Measurements from ENCODE around the gene CAPZA1.

Gene CAPZA1

GRCh38 chr1:112665857-112666256 lies 46.2 kb downstream of the CAPZA1 start:
- TF ChIP-seq ZFP3 (CRISPR knock-in tag; IDR thresholded peaks at IDR 0.05) (no peak), PPARA (CRISPR knock-in tag; IDR thresholded peaks at IDR 0.05; ENCODE audit: borderline replicate concordance) (no peak), CREB5 (CRISPR knock-in tag; IDR thresholded peaks at IDR 0.05; ENCODE audit: low read depth) (no peak), ZNF70 (CRISPR knock-in tag; IDR thresholded peaks at IDR 0.05) (no peak), ESRRG (CRISPR knock-in tag; IDR thresholded peaks at IDR 0.05) (no peak), ZFP30 (CRISPR knock-in tag; IDR thresholded peaks at IDR 0.05) (no peak), ZNF565 (CRISPR knock-in tag; conservative IDR thresholded peaks at IDR 0.05; ENCODE audit: low read depth) (no peak), RARB (CRISPR knock-in tag; IDR thresholded peaks at IDR 0.05) (no peak), ARNTL (CRISPR knock-in tag; IDR thresholded peaks at IDR 0.05; ENCODE audit: borderline replicate concordance, low read depth) (no peak), ZNF8 (CRISPR knock-in tag; IDR thresholded peaks at IDR 0.05) (no peak), POU6F1 (CRISPR knock-in tag; IDR thresholded peaks at IDR 0.05; ENCODE audit: borderline replicate concordance, low read depth) (no peak), TOX (CRISPR knock-in tag; IDR thresholded peaks at IDR 0.05; ENCODE audit: borderline replicate concordance) (no peak), OSR1 (CRISPR knock-in tag; IDR thresholded peaks at IDR 0.05) (no peak), SNAI2 (CRISPR knock-in tag; IDR thresholded peaks at IDR 0.05) (no peak)
- TF ChIP-seq, protein P1, sequence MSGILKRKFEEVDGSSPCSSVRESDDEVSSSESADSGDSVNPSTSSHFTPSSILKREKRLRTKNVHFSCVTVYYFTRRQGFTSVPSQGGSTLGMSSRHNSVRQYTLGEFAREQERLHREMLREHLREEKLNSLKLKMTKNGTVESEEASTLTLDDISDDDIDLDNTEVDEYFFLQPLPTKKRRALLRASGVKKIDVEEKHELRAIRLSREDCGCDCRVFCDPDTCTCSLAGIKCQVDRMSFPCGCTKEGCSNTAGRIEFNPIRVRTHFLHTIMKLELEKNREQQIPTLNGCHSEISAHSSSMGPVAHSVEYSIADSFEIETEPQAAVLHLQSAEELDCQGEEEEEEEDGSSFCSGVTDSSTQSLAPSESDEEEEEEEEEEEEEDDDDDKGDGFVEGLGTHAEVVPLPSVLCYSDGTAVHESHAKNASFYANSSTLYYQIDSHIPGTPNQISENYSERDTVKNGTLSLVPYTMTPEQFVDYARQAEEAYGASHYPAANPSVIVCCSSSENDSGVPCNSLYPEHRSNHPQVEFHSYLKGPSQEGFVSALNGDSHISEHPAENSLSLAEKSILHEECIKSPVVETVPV (CRISPR knock-in tag; IDR thresholded peaks at IDR 0.05), result no peak
- TF ChIP-seq, protein P2, sequence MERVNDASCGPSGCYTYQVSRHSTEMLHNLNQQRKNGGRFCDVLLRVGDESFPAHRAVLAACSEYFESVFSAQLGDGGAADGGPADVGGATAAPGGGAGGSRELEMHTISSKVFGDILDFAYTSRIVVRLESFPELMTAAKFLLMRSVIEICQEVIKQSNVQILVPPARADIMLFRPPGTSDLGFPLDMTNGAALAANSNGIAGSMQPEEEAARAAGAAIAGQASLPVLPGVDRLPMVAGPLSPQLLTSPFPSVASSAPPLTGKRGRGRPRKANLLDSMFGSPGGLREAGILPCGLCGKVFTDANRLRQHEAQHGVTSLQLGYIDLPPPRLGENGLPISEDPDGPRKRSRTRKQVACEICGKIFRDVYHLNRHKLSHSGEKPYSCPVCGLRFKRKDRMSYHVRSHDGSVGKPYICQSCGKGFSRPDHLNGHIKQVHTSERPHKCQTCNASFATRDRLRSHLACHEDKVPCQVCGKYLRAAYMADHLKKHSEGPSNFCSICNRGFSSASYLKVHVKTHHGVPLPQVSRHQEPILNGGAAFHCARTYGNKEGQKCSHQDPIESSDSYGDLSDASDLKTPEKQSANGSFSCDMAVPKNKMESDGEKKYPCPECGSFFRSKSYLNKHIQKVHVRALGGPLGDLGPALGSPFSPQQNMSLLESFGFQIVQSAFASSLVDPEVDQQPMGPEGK (CRISPR knock-in tag; IDR thresholded peaks at IDR 0.05; ENCODE audit: borderline replicate concordance), result no peak
- TF ChIP-seq, protein P3, sequence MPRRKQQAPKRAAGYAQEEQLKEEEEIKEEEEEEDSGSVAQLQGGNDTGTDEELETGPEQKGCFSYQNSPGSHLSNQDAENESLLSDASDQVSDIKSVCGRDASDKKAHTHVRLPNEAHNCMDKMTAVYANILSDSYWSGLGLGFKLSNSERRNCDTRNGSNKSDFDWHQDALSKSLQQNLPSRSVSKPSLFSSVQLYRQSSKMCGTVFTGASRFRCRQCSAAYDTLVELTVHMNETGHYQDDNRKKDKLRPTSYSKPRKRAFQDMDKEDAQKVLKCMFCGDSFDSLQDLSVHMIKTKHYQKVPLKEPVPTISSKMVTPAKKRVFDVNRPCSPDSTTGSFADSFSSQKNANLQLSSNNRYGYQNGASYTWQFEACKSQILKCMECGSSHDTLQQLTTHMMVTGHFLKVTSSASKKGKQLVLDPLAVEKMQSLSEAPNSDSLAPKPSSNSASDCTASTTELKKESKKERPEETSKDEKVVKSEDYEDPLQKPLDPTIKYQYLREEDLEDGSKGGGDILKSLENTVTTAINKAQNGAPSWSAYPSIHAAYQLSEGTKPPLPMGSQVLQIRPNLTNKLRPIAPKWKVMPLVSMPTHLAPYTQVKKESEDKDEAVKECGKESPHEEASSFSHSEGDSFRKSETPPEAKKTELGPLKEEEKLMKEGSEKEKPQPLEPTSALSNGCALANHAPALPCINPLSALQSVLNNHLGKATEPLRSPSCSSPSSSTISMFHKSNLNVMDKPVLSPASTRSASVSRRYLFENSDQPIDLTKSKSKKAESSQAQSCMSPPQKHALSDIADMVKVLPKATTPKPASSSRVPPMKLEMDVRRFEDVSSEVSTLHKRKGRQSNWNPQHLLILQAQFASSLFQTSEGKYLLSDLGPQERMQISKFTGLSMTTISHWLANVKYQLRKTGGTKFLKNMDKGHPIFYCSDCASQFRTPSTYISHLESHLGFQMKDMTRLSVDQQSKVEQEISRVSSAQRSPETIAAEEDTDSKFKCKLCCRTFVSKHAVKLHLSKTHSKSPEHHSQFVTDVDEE (CRISPR knock-in tag; IDR thresholded peaks at IDR 0.05), result no peak
- no peak for ATAC-seq

DNA sequence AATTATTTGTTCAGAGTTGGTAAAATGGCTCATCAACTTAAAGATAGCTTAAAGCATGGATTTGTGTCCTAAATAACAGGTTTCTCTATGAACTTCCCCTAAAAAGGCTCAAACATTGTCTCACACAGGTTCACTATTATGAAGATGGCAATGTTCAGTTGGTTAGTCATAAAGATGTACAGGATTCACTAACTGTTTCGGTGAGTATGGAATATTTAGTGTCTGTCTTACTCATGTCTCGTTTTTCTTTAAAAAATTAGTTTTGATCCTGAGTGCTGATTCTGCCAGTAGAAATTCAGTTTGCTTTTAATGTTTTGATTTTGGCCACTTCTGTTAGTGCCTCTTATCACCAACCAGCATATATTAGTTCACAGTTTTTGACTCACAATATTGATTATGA lies 47.3 kb downstream of the CAPZA1 start:
- no peak for TF ChIP-seq ZFP3 (CRISPR knock-in tag; IDR thresholded peaks at IDR 0.05)
- TF ChIP-seq, protein P1 (CRISPR knock-in tag; IDR thresholded peaks at IDR 0.05), result no peak
- TF ChIP-seq ZFP30 (CRISPR knock-in tag; IDR thresholded peaks at IDR 0.05), result no peak
- TF ChIP-seq RARB (CRISPR knock-in tag; IDR thresholded peaks at IDR 0.05), result no peak
- no peak for TF ChIP-seq ESRRG (CRISPR knock-in tag; IDR thresholded peaks at IDR 0.05)
- no peak for TF ChIP-seq POU6F1 (CRISPR knock-in tag; IDR thresholded peaks at IDR 0.05; ENCODE audit: borderline replicate concordance, low read depth)
- no peak for TF ChIP-seq ARNTL (CRISPR knock-in tag; IDR thresholded peaks at IDR 0.05; ENCODE audit: borderline replicate concordance, low read depth)
- TF ChIP-seq CSDC2 (CRISPR knock-in tag; IDR thresholded peaks at IDR 0.05), result no peak
- TF ChIP-seq TOX (CRISPR knock-in tag; IDR thresholded peaks at IDR 0.05; ENCODE audit: borderline replicate concordance), result no peak
- TF ChIP-seq BACH2 (CRISPR knock-in tag; IDR thresholded peaks at IDR 0.05; ENCODE audit: borderline replicate concordance), result no peak
- no peak for TF ChIP-seq ZNF8 (CRISPR knock-in tag; IDR thresholded peaks at IDR 0.05)
- ATAC-seq, result no peak
